ENCODE measurements around the gene OBI1.

OBI1 gene
- 10.0 to 20.9 reads per million in 2 donors for total RNA-seq

GRCh38 chr13:78658630-78659449 is at the start of gene OBI1:
Gene OBI1, minus strand, starts transcription at chr13:78659155. Its CDS starts 35 bp downstream, at chr13:78659120.
- DNase-seq = peak; percentile 79 to 93 (median 88)

GRCh38 chr13:78701383-78701782 is 42.4 kb upstream of the OBI1 start:
- DNase-seq = no peak

GRCh38 chr13:78700121-78700910 is 41.4 kb upstream of the OBI1 start:
- no peak for DNase-seq

- no peak for DNase-seq
These were observed 30.1 kb upstream of the OBI1 start for GRCh38 chr13:78689011-78689410.

- no peak for DNase-seq
These were observed 27.5 kb upstream of the OBI1 start for GRCh38 chr13:78686461-78686860.

GRCh38 chr13:78680576-78681350 is 21.8 kb upstream of the OBI1 start:
- DNase-seq = no peak

GRCh38 chr13:78680115-78680561 is 21.2 kb upstream of the OBI1 start:
- DNase-seq = no peak

GRCh38 chr13:78679329-78679728 is 20.4 kb upstream of the OBI1 start:
- DNase-seq = no peak

- DNase-seq = no peak
These were observed 16.2 kb upstream of the OBI1 start for GRCh38 chr13:78675112-78675511.

GRCh38 chr13:78674638-78675037 is 15.7 kb upstream of the OBI1 start:
- no peak for DNase-seq

GRCh38 chr13:78662467-78662866 is 3.5 kb upstream of the OBI1 start:
- peak in 1 of 5 experiments; percentile 30 for DNase-seq

- DNase-seq = no peak
These were observed 1.5 kb upstream of the OBI1 start for GRCh38 chr13:78660495-78660857.

- DNase-seq = peak in 1 of 5 experiments; percentile 37
These were observed 958 bp upstream of the OBI1 start for GRCh38 chr13:78659732-78660494.

- DNase-seq = peak in 1 of 5 experiments; percentile 12
These were observed 435 bp upstream of the OBI1 start for GRCh38 chr13:78659450-78659730.

- DNase-seq = no peak
These were observed 991 bp downstream of the OBI1 start for GRCh38 chr13:78657699-78658629.

- no peak for DNase-seq
These were observed 3.0 kb downstream of the OBI1 start for GRCh38 chr13:78655906-78656305.

- DNase-seq = no peak
These were observed 3.9 kb downstream of the OBI1 start for GRCh38 chr13:78655007-78655406.

- no peak for DNase-seq
These were observed 6.3 kb downstream of the OBI1 start for GRCh38 chr13:78652651-78653050.

- no peak for DNase-seq
These were observed 8.3 kb downstream of the OBI1 start for GRCh38 chr13:78650717-78651083.

GRCh38 chr13:78649997-78650716 is 8.8 kb downstream of the OBI1 start:
- no peak for DNase-seq
